Astrocyte (in vitro differentiated cells and primary cell): ENCODE results near the gene MEGF6. TPM values are rescaled to one million over a fixed set of nuclear protein-coding genes. Genes with fewer than 3 reads are reported as not detected.

Experiments
- DNase-seq: peaks from one replicate; pipeline ENCODE4 v3.0.0-alpha.2; 2010; ENCODE audit warnings: low read depth
- FAIRE-seq: peaks from 2 replicates; lab custom pipeline; 2011; peaks lifted over from hg19 to GRCh38; lab: Jason Lieb, UNC
- H2AFZ ChIP-seq: 2 replicates; pipeline ENCODE4 v1.6.0; 2012; ENCODE audit warnings: low read depth, low read length, inconsistent platforms
- H3K27ac ChIP-seq: 2 replicates; pipeline ENCODE4 v1.5.1; 2011; ENCODE audit warnings: low read depth, low read length, inconsistent platforms
- H3K27me3 ChIP-seq: 2 replicates; pipeline ENCODE4 v1.6.0; 2011; ENCODE audit warnings: low read length, inconsistent platforms; ENCODE audit not compliant: insufficient read depth
- H3K36me3 ChIP-seq: 2 replicates; pipeline ENCODE4 v1.5.1; 2011; ENCODE audit warnings: low read length, inconsistent platforms; ENCODE audit not compliant: insufficient read depth
- H3K4me1 ChIP-seq: 2 replicates; pipeline ENCODE4 v1.5.1; 2011; ENCODE audit warnings: low read length, inconsistent platforms; ENCODE audit not compliant: insufficient read depth
- H3K4me2 ChIP-seq: 2 replicates; pipeline ENCODE4 v1.6.0; 2012; ENCODE audit warnings: low read length, inconsistent platforms
- H3K4me3 ChIP-seq: 2 replicates; pipeline ENCODE4 v1.5.1; 2011; ENCODE audit warnings: low read depth, mild to moderate bottlenecking, low read length, inconsistent platforms; ENCODE audit not compliant: insufficient read depth
- H3K79me2 ChIP-seq: 2 replicates; pipeline ENCODE4 v1.6.0; 2012; ENCODE audit warnings: mild to moderate bottlenecking, low read length, inconsistent platforms; ENCODE audit not compliant: insufficient read depth
- H3K9ac ChIP-seq: 2 replicates; pipeline ENCODE4 v1.6.0; 2012; ENCODE audit warnings: mild to moderate bottlenecking, low read length, inconsistent platforms
- H3K9me3 ChIP-seq: 2 replicates; pipeline ENCODE4 v1.5.1; 2012; ENCODE audit warnings: low read depth, mild to moderate bottlenecking, low read length, inconsistent platforms; ENCODE audit not compliant: insufficient read depth
- H4K20me1 ChIP-seq: 2 replicates; pipeline ENCODE4 v1.6.0; 2012; ENCODE audit warnings: low read length, inconsistent platforms; ENCODE audit not compliant: insufficient read depth
- H3K27ac Mint-ChIP-seq: one replicate; pipeline ENCODE4 v1.8.0; 2021; ENCODE audit warnings: mild to moderate bottlenecking, mixed read lengths; ENCODE audit not compliant: unreplicated experiment
- H3K27me3 Mint-ChIP-seq: one replicate; pipeline ENCODE4 v1.8.0; 2021; ENCODE audit warnings: low read depth, mixed read lengths; ENCODE audit not compliant: unreplicated experiment
- H3K36me3 Mint-ChIP-seq: one replicate; pipeline ENCODE4 v1.8.0; 2021; ENCODE audit warnings: low read depth, mixed read lengths; ENCODE audit not compliant: unreplicated experiment
- H3K4me1 Mint-ChIP-seq: one replicate; pipeline ENCODE4 v1.8.0; 2021; ENCODE audit warnings: low read depth, mixed read lengths; ENCODE audit not compliant: unreplicated experiment
- H3K4me3 Mint-ChIP-seq: one replicate; pipeline ENCODE4 v1.8.0; 2021; ENCODE audit warnings: mild to moderate bottlenecking, moderate library complexity, mixed read lengths; ENCODE audit not compliant: unreplicated experiment
- H3K9me3 Mint-ChIP-seq: one replicate; pipeline ENCODE4 v1.8.0; 2021; ENCODE audit warnings: mild to moderate bottlenecking, mixed read lengths; ENCODE audit not compliant: unreplicated experiment
- EZH2 ChIP-seq: IDR thresholded peaks from 2 replicates; pipeline ENCODE4 v1.6.1; 2012; ENCODE audit warnings: mild to moderate bottlenecking, low read length, inconsistent platforms; ENCODE audit not compliant: insufficient read depth
- total RNA-seq: library from RNA; stranded (reverse); gene quantifications from 2 replicates; pipeline ENCODE4 v1.2.1, GENCODE V29; 2021
- TF ChIP-seq, protein P1 (sequence below): IDR thresholded peaks from 2 replicates; pipeline ENCODE4 v1.5.1; 2011; ENCODE audit warnings: low read depth, mild to moderate bottlenecking, inconsistent platforms, low read length, moderate library complexity; ENCODE audit not compliant: insufficient read depth

MEGF6 gene
- total RNA-seq, 1 donor from 2014 or later = 14.8 TPM

- FAIRE-seq (no peak), DNase-seq (peak; percentile 53)
- Histone ChIP-seq H3K4me2 (no peak overlapping the region), H4K20me1 (peaks cover 21% of the 10 kb centered on the region), H3K27me3 (no peaks in the 10 kb centered on the region), H3K4me3 (no peak overlapping the region), H3K79me2 (no peaks in the 10 kb centered on the region), H3K27ac (no peak overlapping the region), H3K36me3 (no peaks in the 10 kb centered on the region), H3K9me3 (no peaks in the 10 kb centered on the region), H2AFZ (no peak overlapping the region), H3K4me1 (peaks cover 10% of the 10 kb centered on the region), H3K9ac (no peak overlapping the region)
- H3K27me3 Mint-ChIP-seq = no peaks in the 10 kb centered on the region
- H3K4me3 Mint-ChIP-seq = no peak overlapping the region
- H3K27ac Mint-ChIP-seq = no peak overlapping the region
- no peak for TF ChIP-seq EZH2
- TF ChIP-seq, protein P1, sequence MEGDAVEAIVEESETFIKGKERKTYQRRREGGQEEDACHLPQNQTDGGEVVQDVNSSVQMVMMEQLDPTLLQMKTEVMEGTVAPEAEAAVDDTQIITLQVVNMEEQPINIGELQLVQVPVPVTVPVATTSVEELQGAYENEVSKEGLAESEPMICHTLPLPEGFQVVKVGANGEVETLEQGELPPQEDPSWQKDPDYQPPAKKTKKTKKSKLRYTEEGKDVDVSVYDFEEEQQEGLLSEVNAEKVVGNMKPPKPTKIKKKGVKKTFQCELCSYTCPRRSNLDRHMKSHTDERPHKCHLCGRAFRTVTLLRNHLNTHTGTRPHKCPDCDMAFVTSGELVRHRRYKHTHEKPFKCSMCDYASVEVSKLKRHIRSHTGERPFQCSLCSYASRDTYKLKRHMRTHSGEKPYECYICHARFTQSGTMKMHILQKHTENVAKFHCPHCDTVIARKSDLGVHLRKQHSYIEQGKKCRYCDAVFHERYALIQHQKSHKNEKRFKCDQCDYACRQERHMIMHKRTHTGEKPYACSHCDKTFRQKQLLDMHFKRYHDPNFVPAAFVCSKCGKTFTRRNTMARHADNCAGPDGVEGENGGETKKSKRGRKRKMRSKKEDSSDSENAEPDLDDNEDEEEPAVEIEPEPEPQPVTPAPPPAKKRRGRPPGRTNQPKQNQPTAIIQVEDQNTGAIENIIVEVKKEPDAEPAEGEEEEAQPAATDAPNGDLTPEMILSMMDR = no peak
- peaks cover 3% of the 10 kb centered on the region for H3K36me3 Mint-ChIP-seq
- H3K9me3 Mint-ChIP-seq = peaks cover 3% of the 10 kb centered on the region
- no peaks in the 10 kb centered on the region for H3K4me1 Mint-ChIP-seq
Observed at GRCh38 chr1:3515774-3516480, 95.4 kb downstream of the MEGF6 start.

DNA sequence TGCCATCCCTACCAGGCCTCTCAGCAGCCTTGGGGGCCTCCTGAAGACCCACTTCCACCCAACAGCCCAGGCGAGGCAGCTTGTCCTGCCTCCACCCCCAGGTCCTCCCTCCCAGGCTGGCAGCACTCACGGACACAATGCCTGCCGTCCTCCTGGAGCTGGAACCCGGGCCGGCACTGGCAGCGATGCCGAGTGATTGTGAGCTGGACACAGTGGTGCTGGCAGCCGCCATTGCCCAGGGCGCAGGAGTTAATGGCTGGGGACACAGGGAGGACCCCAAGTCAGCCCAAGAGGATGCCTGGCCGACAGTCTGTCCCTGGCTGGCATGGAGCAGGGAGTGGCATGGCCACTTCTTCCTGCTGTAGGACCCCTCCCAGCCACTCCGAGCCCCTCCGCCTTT, 96.0 kb downstream of the MEGF6 start:
- H3K27ac ChIP-seq = no peak overlapping the region
- no peak for FAIRE-seq

More for the DNA sequence above, 96.0 kb downstream of the MEGF6 start:
- peaks cover 3% of the 10 kb centered on the region for H3K36me3 Mint-ChIP-seq
- H4K20me1 ChIP-seq = peaks cover 22% of the 10 kb centered on the region
- no peak overlapping the region for H3K4me2 ChIP-seq
- TF ChIP-seq, protein P1 = no peak
- no peak for TF ChIP-seq EZH2
- no peaks in the 10 kb centered on the region for H3K27me3 ChIP-seq
- no peak overlapping the region for H2AFZ ChIP-seq
- no peaks in the 10 kb centered on the region for H3K9me3 ChIP-seq
- H3K4me3 Mint-ChIP-seq = no peak overlapping the region
- peaks cover 10% of the 10 kb centered on the region for H3K4me1 ChIP-seq
- DNase-seq = no peak
- H3K36me3 ChIP-seq = no peaks in the 10 kb centered on the region
- no peaks in the 10 kb centered on the region for H3K4me1 Mint-ChIP-seq
- H3K9me3 Mint-ChIP-seq = peaks cover 3% of the 10 kb centered on the region
- H3K27me3 Mint-ChIP-seq = no peaks in the 10 kb centered on the region
- no peaks in the 10 kb centered on the region for H3K79me2 ChIP-seq
- H3K9ac ChIP-seq = no peak overlapping the region
- H3K27ac Mint-ChIP-seq = no peak overlapping the region
- H3K4me3 ChIP-seq = no peak overlapping the region
